Activated CD4-positive, alpha-beta T cell treated with anti-CD3 and anti-CD28 coated beads, Interleukin-2, amount 10 ng/mL, durations not matched to agents 7 days and 5 days (primary cell): ENCODE measurements around the gene OR52D1. TPM values are rescaled to one million over a fixed set of nuclear protein-coding genes. Genes with fewer than 3 reads are reported as not detected.

Experiments
- CTCF ChIA-PET: fragments of 350-600 bp; sonication (Branson Sonifier 250); formaldehyde crosslinking; loops from one replicate; lab custom pipeline; 2021; ENCODE audit warnings: antibody characterized with exemption; lab: Charles Lee
- POLR2A ChIA-PET: fragments of 350-600 bp; sonication (Branson Sonifier 250); formaldehyde crosslinking; loops from one replicate; lab custom pipeline; 2021; ENCODE audit warnings: antibody characterized with exemption; lab: Charles Lee
- DNase-seq: peaks from one replicate; pipeline ENCODE4 v3.0.0-alpha.2; 2020
- H3K27ac Mint-ChIP-seq: one replicate; pipeline ENCODE4 v1.8.0; 2021; ENCODE audit warnings: mild to moderate bottlenecking, moderate library complexity, mixed read lengths
- H3K27me3 Mint-ChIP-seq: one replicate; pipeline ENCODE4 v1.8.0; 2021; ENCODE audit warnings: mixed read lengths
- H3K36me3 Mint-ChIP-seq: one replicate; pipeline ENCODE4 v1.8.0; 2021; ENCODE audit warnings: low read depth, mixed read lengths
- H3K4me1 Mint-ChIP-seq: one replicate; pipeline ENCODE4 v1.8.0; 2021; ENCODE audit warnings: mixed read lengths
- H3K4me3 Mint-ChIP-seq: one replicate; pipeline ENCODE4 v1.8.0; 2021; ENCODE audit warnings: mild to moderate bottlenecking, moderate library complexity, mixed read lengths
- H3K9me3 Mint-ChIP-seq: one replicate; pipeline ENCODE4 v1.8.0; 2021; ENCODE audit warnings: mixed read lengths
- total RNA-seq, 2 experiments: library from RNA; stranded (reverse); gene quantifications; one replicate each; pipeline ENCODE4 v1.2.3, GENCODE V29; 2021

The OR52D1 gene
- total RNA-seq, 2 experiments from 2014 or later = not detected

GRCh38 chr11:5522308-5522707, 33.8 kb downstream of the OR52D1 start:
- Mint-ChIP-seq H3K9me3 (no peaks in the 10 kb centered on the region), H3K4me3 (no peak overlapping the region), H3K27me3 (no peaks in the 10 kb centered on the region), H3K36me3 (no peaks in the 10 kb centered on the region), H3K27ac (no peak overlapping the region), H3K4me1 (no peaks in the 10 kb centered on the region)
- DNase-seq = no peak
- ChIA-PET CTCF (no interaction called here), POLR2A (no interaction called here)

GRCh38 chr11:5524756-5525155, 36.3 kb downstream of the OR52D1 start:
- CTCF ChIA-PET = no interaction called here
- H3K4me1 Mint-ChIP-seq = no peaks in the 10 kb centered on the region
- no peak overlapping the region for H3K4me3 Mint-ChIP-seq

DNA sequence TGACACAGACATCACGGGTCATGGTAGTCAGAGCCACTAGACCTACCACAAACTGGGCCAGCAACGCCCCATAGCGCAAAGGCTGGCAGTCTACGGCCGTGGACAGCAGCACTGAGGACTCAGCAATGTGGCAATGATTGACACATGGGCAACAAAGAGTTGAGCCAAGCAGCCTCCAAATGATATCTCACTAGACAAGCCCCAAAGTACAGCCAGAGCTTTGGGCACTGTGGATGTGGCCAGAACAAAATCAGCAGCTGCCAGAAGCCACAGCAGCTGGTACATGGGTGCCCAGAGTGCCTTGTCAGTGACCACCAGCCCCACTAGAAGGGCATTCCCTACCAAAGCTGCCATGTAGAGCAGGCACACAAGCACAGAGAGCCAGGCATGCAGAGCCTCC, 39.2 kb downstream of the OR52D1 start:
- Mint-ChIP-seq H3K27ac (no peak overlapping the region), H3K27me3 (no peaks in the 10 kb centered on the region), H3K9me3 (no peaks in the 10 kb centered on the region), H3K4me1 (no peaks in the 10 kb centered on the region), H3K36me3 (no peaks in the 10 kb centered on the region), H3K4me3 (no peak overlapping the region)
- POLR2A ChIA-PET = no interaction called here
- DNase-seq = no peak
- CTCF ChIA-PET = no interaction called here

More at GRCh38 chr11:5524756-5525155, 36.3 kb downstream of the OR52D1 start:
- no peaks in the 10 kb centered on the region for H3K36me3 Mint-ChIP-seq
- no peak for DNase-seq
- H3K9me3 Mint-ChIP-seq = no peaks in the 10 kb centered on the region
- POLR2A ChIA-PET = no interaction called here
- no peaks in the 10 kb centered on the region for H3K27me3 Mint-ChIP-seq
- H3K27ac Mint-ChIP-seq = no peak overlapping the region

GRCh38 chr11:5528495-5528894, 40.0 kb downstream of the OR52D1 start:
- no peaks in the 10 kb centered on the region for H3K4me1 Mint-ChIP-seq
- POLR2A ChIA-PET = no interaction called here
- H3K4me3 Mint-ChIP-seq = no peak overlapping the region
- H3K27ac Mint-ChIP-seq = no peak overlapping the region
- DNase-seq = no peak
- CTCF ChIA-PET = no interaction called here
- H3K27me3 Mint-ChIP-seq = no peaks in the 10 kb centered on the region
- H3K36me3 Mint-ChIP-seq = no peaks in the 10 kb centered on the region
- no peaks in the 10 kb centered on the region for H3K9me3 Mint-ChIP-seq

- H3K4me3 Mint-ChIP-seq = no peak overlapping the region
- DNase-seq = no peak
- H3K9me3 Mint-ChIP-seq = no peaks in the 10 kb centered on the region
- H3K27ac Mint-ChIP-seq = no peak overlapping the region
- ChIA-PET CTCF (no interaction called here), POLR2A (no interaction called here)
- no peaks in the 10 kb centered on the region for H3K27me3 Mint-ChIP-seq
- no peaks in the 10 kb centered on the region for H3K36me3 Mint-ChIP-seq
- no peaks in the 10 kb centered on the region for H3K4me1 Mint-ChIP-seq
Observed at GRCh38 chr11:5531053-5531831, 42.8 kb downstream of the OR52D1 start.

DNA sequence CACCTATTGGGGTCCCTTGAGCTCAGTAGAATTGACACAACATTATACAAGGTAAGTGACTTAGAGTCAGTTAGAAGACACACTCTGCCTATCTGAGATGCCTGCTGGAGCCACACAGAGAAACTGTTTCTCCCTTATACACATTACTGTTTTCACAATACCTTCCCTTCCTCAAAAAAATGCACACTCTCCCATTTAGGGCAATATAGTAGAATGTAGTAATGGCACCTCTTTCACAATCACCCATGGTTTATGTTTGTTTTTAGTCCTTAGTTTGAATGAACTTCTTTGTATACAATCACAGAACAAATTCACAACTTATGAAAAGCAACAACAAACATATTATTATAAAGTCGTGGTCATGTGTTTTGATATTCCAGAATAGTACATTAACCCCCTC, 45.6 kb downstream of the OR52D1 start:
- ChIA-PET POLR2A (no interaction called here), CTCF (no interaction called here)
- H3K4me1 Mint-ChIP-seq = no peaks in the 10 kb centered on the region
- no peak overlapping the region for H3K27ac Mint-ChIP-seq
- H3K9me3 Mint-ChIP-seq = no peaks in the 10 kb centered on the region
- no peak overlapping the region for H3K4me3 Mint-ChIP-seq
- no peak for DNase-seq
- H3K36me3 Mint-ChIP-seq = no peaks in the 10 kb centered on the region
- peaks cover 3% of the 10 kb centered on the region for H3K27me3 Mint-ChIP-seq

DNA sequence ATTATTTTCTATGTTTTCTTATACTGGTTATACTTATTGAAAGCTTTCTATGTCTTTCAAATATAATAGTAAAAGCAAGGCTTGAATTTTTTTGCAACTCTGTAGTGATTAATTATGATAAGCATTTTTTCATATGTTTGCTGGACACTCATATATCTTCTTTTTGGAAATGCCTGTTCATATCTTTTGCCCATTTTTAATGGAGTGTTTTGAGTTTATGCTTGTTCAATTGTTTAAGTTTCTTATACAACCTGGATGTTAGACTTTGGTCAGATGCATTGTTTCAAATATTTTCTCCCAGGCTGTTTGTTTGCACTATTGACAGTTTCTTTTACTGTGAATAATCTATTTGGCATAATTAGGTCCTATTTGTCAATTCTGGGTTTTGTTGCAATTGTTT, 48.0 kb downstream of the OR52D1 start:
- Mint-ChIP-seq H3K36me3 (no peaks in the 10 kb centered on the region), H3K4me3 (no peak overlapping the region), H3K9me3 (no peaks in the 10 kb centered on the region), H3K27me3 (peaks cover 8% of the 10 kb centered on the region), H3K4me1 (no peaks in the 10 kb centered on the region), H3K27ac (no peak overlapping the region)
- ChIA-PET CTCF (interaction anchor here (0.6 kb wide), 1 partner anchor 239 kb away, joined by 3 read pairs; no protein-coding TSS in a partner anchor), POLR2A (no interaction called here)
- no peak for DNase-seq

Other genes starting within 250 kb of the OR52D1 start
- gene HBG1, start 238.8 kb upstream of the OR52D1 start, total RNA-seq = not detected
- not detected for gene HBG2, start 233.9 kb upstream of the OR52D1 start, total RNA-seq
- gene HBE1, start 218.7 kb upstream of the OR52D1 start, total RNA-seq = not detected
- not detected for gene OR51B4, start 186.7 kb upstream of the OR52D1 start, total RNA-seq
- gene OR51B2, start 164.4 kb upstream of the OR52D1 start, total RNA-seq = not detected
- not detected for gene OR51B5, start 145.2 kb upstream of the OR52D1 start, total RNA-seq
- gene OR51B6, start 137.2 kb upstream of the OR52D1 start, total RNA-seq = not detected
- not detected for gene OR51M1, start 104.9 kb upstream of the OR52D1 start, total RNA-seq
- not detected for gene OR51Q1, start 66.6 kb upstream of the OR52D1 start, total RNA-seq
- gene OR51I1, start 47.2 kb upstream of the OR52D1 start, total RNA-seq = not detected
- gene OR51I2, start 39.4 kb upstream of the OR52D1 start, total RNA-seq = not detected
- gene UBQLN3, start 21.3 kb downstream of the OR52D1 start, total RNA-seq = not detected
- gene UBQLNL, start 28.0 kb downstream of the OR52D1 start, total RNA-seq = under 1 TPM; 0.25 to 0.45 TPM
- gene OR52H1, start 59.9 kb downstream of the OR52D1 start, total RNA-seq = under 1 TPM in 1 of 2 experiments, not detected in 1; 0.37 TPM
- not detected for gene OR52B6, start 92.2 kb downstream of the OR52D1 start, total RNA-seq
- under 1 TPM; 0.07 to 0.37 TPM for gene TRIM6, start 108.0 kb downstream of the OR52D1 start, total RNA-seq
- gene TRIM34, start 136.3 kb downstream of the OR52D1 start, total RNA-seq = 10 to 100 TPM; 12.7 to 13.9 TPM
- gene TRIM5, start 196.4 kb downstream of the OR52D1 start, total RNA-seq = 10 to 100 TPM; 26.2 to 31.1 TPM
- gene TRIM22, start 201.1 kb downstream of the OR52D1 start, total RNA-seq = 100 to 1,000 TPM; 317 to 367 TPM
- under 1 TPM; 0.31 to 0.40 TPM for gene OR56B1, start 247.8 kb downstream of the OR52D1 start, total RNA-seq